HG03439 (cell line): Measurements from ENCODE around the gene PIK3R1.
"Not testable (repeated sequence)": the region's sequence is repeated elsewhere in the genome, so short reads cannot be mapped to it uniquely, and the experiment has no call there.

Source experiments
- ATAC-seq: cut with Tn5 transposase; IDR thresholded peaks from one replicate; pipeline ENCODE4 v1.9.1; 2021; ENCODE audit warnings: mild to moderate bottlenecking, moderate library complexity; ENCODE audit not compliant: unreplicated experiment

Gene PIK3R1

GRCh38 chr5:68192679-68193060, 22.9 kb upstream of the PIK3R1 start:
- no peak for ATAC-seq

GRCh38 chr5:68193481-68194036, 22.0 kb upstream of the PIK3R1 start:
- no peak for ATAC-seq

DNA sequence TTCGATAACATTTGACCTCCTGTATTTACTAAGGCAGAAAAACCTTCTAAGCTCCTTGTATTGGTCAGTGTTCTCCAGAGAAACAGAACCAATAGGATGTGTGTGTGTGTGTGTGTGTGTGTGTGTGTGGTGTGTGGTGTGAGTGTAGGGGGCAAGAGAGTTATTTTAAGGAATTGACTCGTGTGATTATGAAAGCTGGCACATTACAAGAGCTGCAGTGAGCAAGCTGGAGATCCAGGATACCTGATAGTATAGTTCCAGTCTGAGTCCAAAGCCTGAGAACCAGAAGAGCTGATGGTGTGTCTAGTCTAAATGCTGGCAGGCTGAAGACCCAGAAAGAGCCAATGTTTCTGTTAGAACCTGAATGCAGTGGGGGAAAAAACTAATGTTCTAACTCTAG, 21.2 kb upstream of the PIK3R1 start:
- no peak for ATAC-seq

GRCh38 chr5:68195137-68195536, 20.4 kb upstream of the PIK3R1 start:
- ATAC-seq: no peak

DNA sequence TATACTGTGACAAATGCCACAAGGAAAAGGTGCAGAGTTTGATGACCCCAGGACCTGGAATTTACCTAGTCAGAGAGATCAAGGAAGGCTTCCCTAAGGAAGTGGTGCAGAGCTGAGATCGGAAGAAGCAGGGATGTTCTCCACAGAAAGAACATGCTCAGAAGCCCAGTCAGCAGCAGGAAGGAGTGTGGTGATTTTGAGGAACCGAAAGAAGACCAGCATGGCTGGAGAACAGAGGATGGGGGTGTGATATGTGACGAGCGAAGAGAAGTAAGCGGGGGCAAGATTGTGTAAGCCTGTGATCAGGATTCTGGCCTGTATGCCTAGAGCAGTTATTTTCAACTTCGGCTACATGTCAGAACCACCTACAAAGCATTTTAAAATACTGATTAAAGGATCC, 18.7 kb upstream of the PIK3R1 start:
- ATAC-seq: peak; percentile 91

GRCh38 chr5:68200288-68200687, 15.3 kb upstream of the PIK3R1 start:
- no peak for ATAC-seq

DNA sequence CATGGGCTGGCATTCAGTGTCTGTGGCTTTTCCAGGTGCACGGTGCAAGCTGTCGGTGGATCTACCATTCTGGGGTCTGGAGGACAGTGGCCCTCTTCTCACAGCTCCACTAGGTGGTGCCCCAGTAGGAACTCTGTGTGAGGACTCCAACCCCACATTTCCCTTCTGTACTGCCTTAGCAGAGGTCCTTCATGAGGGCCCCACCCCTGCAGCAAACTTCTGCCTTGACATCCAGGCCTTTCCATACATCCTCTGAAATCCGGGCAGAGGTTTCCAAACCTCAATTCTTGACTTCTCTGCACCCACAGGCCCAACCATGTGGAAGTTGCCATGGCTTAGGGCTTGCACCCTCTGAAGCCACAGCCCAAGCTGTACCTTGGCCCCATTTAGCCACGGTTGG, 4.9 kb upstream of the PIK3R1 start:
- ATAC-seq: not testable (repeated sequence)

DNA sequence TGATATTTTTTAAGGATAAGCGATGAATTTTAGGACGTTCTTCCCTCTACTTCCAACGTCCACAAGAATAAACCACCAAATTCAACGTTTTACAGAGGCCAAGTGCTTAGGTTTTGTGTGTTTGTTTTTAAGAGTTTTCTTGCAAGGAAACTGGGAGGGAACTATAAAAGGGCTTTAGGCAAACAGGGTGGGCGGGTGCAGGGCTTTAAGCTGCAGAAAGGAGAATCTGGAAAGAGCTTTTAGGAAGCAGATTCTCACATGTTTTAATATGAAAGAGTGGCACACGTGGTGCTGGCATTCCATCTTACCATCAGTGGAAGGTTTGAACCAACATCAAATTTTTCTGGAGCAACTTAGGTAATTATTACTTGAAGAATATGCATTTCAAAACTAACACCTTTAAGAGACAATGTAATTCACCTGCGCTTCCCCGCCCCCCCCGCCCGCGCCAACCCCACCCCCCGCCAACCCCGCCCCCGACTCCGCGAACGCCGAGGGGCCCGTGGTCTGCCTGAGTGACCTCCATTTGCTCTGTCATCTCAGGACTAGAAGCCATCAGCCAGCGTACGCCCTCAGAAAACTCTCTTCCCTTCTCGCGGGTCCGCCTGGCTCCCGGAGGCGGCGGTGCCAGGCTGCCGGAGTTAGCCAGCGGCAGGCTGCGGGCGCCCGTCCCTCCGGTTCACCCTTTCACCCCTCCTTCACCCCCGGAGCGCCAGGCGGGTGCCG, 911 bp upstream of the PIK3R1 start:
- ATAC-seq: no peak

DNA sequence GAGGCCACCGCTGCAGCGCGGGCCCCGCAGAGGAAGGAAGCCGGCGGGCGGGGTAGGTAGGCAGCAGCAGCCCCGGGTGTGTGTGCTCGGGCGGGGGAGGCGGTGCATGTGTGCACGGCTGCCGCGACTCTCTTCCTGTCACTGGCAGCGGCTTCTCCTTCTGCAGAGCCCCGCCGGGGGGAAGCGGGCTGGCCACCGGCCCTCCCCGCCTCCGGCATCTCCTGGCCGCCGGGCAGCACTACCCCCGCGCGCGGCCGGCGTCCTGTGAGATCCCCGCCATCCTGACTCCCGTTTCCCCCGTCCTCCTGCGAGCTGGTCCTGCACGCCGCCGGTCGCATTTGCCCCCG, 315 bp downstream of the PIK3R1 start:
- peak; percentile 52 for ATAC-seq

DNA sequence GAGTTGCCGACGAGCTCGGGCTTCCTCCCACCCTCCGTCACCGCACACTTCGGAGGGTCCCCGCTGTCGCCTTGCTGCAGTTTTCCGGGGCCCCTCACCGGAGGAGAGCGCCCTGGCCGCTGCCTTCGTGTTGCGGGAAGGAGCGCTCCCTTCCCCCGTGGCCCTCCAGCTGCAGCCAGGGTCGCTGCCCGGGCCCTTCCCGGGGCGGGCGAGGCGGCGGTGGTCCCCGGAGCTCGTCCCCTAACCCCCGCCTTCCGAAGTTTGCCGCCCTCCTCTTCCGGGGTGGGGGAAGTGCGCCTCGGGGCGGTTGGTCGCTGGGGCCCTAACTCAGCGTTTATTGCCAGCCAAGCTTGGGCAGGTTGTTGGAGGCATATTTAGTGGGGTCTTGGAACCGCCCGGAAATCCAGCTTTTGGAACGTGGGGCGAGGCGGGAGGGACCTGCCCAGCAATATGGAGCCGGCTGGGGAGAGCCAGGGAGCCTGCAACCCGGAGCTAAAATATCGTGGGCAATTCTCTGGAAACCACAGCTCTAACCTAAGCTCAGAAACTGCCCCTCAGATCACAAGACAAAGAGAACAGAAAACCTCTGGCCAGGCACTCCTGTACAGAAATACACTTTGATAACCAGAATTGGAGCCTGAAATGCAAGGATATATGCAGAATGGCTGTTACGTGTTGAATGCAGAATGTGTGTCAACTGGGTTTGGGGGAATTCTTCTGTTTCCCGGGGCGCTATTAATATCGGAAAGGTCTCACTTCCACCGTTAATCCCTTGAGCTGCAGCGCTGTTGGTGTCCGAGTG, 890 bp downstream of the PIK3R1 start:
- ATAC-seq: peak; percentile 31

GRCh38 chr5:68217047-68217355, 1.4 kb downstream of the PIK3R1 start:
- no peak for ATAC-seq

- no peak for ATAC-seq
Observed at GRCh38 chr5:68217528-68217927, 2.0 kb downstream of the PIK3R1 start.

- no peak for ATAC-seq
Observed at GRCh38 chr5:68219161-68219816, 3.7 kb downstream of the PIK3R1 start.

DNA sequence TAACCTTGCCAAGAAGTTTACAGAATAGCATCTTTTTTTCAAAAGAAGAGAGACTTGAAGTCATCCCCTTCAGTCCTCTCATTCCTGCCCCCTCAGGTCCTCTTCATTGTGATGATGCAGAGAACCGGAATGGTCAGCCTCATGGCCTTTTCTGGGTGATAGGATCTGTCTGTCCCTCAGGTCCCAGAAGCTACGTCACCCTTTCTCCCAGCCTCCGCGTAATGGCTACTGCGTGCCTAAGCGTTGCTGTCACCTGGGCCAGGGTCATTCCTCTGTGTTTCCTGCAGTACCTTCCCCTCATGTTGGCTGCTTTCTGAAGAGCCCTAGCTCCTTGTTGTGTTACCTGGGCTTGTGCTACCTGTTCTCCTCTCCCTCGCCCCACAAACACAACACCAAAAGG, 4.7 kb downstream of the PIK3R1 start:
- ATAC-seq: no peak

- no peak for ATAC-seq
Observed at GRCh38 chr5:68220914-68221313, 5.4 kb downstream of the PIK3R1 start.

DNA sequence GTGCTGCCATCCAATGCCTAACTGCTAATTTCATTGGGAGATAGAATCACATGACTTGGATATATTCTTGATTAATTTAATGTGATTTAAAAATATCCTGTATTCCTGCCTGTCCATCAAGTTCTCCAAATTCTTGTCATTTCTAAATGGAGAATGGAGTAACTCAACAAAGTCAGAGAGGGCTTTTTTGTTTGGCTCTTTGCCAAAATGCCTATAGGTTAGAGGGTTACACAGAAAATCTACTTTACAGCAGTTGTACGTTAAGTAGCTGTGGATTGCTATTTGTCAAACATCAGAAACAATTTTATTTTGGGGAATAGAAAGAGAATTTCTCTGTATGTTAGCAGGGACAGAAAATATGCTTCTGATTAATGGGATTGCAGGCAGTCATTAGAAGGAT, 5.9 kb downstream of the PIK3R1 start:
- no peak for ATAC-seq

DNA sequence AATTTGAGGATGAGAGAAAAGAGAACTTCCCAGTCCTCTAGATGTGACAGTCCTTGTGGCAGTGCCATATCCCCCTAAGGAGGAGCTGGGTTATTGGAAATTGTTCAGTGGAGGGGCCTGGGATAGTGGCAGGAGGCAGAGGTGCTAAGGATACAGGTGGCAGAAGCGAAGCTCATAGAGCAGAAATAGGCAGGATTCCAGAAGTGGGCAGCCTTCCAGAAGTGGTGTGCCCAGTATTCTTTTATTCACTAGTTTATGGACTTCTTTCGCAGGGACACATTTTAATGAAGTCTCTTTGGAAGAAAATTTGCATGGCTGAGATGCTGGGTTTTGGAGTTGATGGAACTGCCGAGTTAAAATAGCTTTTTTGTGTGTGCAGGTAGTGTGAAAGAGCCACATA, 6.8 kb downstream of the PIK3R1 start:
- no peak for ATAC-seq

DNA sequence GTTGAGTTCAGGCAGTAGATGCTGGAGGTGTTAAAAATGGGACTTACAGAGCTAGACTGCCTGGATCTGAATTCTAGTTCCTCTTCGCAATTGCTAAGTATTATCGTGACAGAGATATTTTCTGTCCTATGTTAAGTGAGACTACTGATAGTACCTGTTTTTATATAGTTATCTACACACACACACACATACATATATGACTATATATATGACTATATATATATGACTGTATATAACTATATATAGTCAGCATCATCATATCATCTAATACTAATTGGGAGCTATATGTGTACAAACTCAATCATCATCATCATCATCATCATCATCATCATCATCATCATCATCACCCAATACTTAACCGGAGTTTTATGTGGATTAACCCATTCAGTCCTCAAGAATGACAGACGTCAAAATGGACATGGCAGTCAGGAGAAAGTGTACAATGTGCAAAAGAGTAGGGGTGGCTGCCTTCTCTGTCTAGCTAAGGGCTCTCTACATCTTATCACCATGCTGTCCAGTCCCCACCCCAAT, 7.3 kb downstream of the PIK3R1 start:
- ATAC-seq: no peak

- ATAC-seq: no peak
Observed at GRCh38 chr5:68223904-68224303, 8.3 kb downstream of the PIK3R1 start.

GRCh38 chr5:68224509-68225187, 9.1 kb downstream of the PIK3R1 start:
- no peak for ATAC-seq
